K562 (cell line): ENCODE data around the gene SPI1. TPM values are rescaled to one million over a fixed set of nuclear protein-coding genes. Genes with fewer than 3 reads are reported as not detected.
A peak's percentile ranks its signal among the peaks of the same experiment; 100 is the strongest.

Experiments used
- ATAC-seq: fragments of 200-7000 bp; cut with Tn5 transposase; 3 replicates; pipeline ENCODE4 v1.9.1; 2020; ENCODE audit warnings: moderate library complexity
- BruUV-seq: library from RNA; stranded (reverse); fragments of 400-500 nt; replicated peaks from 2 replicates; lab custom pipeline; 2021; lab: Mats Ljungman, UMichigan
- CTCF ChIA-PET: fragments of 300-600 bp; formaldehyde crosslinking; extraction: SDS; loops from one replicate; lab custom pipeline; 2021; ENCODE audit warnings: low intra/inter-chr PET ratio; lab: Yijun Ruan, JAX
- POLR2A ChIA-PET: fragments of 300-600, 350-650 bp; sonication (Branson Sonifier 250); formaldehyde crosslinking; extraction: SDS; loops from one replicate; lab custom pipeline; 2021; ENCODE audit warnings: antibody characterized with exemption, inconsistent platforms; lab: Yijun Ruan, JAX
- DNase-seq, 4 experiments: peaks; one replicate each; pipeline versions ENCODE4 v3.0.0 to v3.0.0-alpha.2; 2011 to 2018; ENCODE audit warnings: low spot score in 3 of 4, mixed read lengths in 3 of 4; ENCODE audit errors: extremely low read depth in 1 of 4
- FAIRE-seq: peaks from 2 replicates; lab custom pipeline; 2011; peaks lifted over from hg19 to GRCh38; lab: Jason Lieb, UNC
- H2AFZ ChIP-seq: 2 replicates; pipeline ENCODE4 v1.6.0; 2011; ENCODE audit warnings: low read depth, low read length, control low read depth, inconsistent platforms
- H3K27ac ChIP-seq: fragments of 200-600 bp; 3 replicates; pipeline ENCODE4 v1.8.0; 2011; ENCODE audit warnings: low read depth, mild to moderate bottlenecking, control low read depth, inconsistent platforms, low read length, moderate library complexity, mixed read lengths; ENCODE audit errors: extremely low read depth
- H3K27me3 ChIP-seq, 2 experiments: fragments of 300-600 bp in 1 of 2; 2 replicates in 1 of 2; 3 replicates in 1 of 2; pipeline versions ENCODE4 v1.6.0 to v1.8.0; 2011; ENCODE audit warnings: inconsistent platforms in 2 of 2, low read length in 2 of 2, mild to moderate bottlenecking in 1 of 2, mixed read lengths in 1 of 2, moderate library complexity in 1 of 2; ENCODE audit not compliant: control insufficient read depth in 2 of 2, insufficient read depth in 2 of 2
- H3K36me3 ChIP-seq: fragments of 300-600 bp; 3 replicates; pipeline ENCODE4 v1.8.0; 2011; ENCODE audit warnings: mild to moderate bottlenecking, low read length, inconsistent platforms; ENCODE audit not compliant: control insufficient read depth, insufficient read depth
- H3K4me1 ChIP-seq, 2 experiments: fragments of 200-600 bp in 1 of 2; replicated peaks in 1 of 2; 2 replicates in 1 of 2; 3 replicates in 1 of 2; pipeline versions ENCODE4 v1.5.1 to v1.8.0; 2011; ENCODE audit warnings: inconsistent platforms in 2 of 2, low read length in 2 of 2, mild to moderate bottlenecking in 1 of 2, mixed read lengths in 1 of 2, moderate library complexity in 1 of 2; ENCODE audit not compliant: control insufficient read depth in 2 of 2, insufficient read depth in 2 of 2
- H3K4me2 ChIP-seq: 2 replicates; pipeline ENCODE4 v1.6.1; 2011; ENCODE audit warnings: low read length, control low read depth, inconsistent platforms, mixed read lengths; ENCODE audit not compliant: insufficient read depth
- H3K4me3 ChIP-seq: fragments of 200-600 bp; sonication (generic), shearing (Covaris generic); 2 replicates; pipeline ENCODE4 v1.5.1; 2016; ENCODE audit warnings: control low read depth, inconsistent platforms
- H3K79me2 ChIP-seq: fragments of 200-600 bp; 3 replicates; pipeline ENCODE4 v1.8.0; 2011; ENCODE audit warnings: low read length, inconsistent platforms; ENCODE audit not compliant: control insufficient read depth, insufficient read depth
- H3K9ac ChIP-seq, 2 experiments: 2 replicates each; pipeline versions ENCODE4 v1.6.0 to v1.6.1; 2011; ENCODE audit warnings: low read depth in 2 of 2, low read length in 2 of 2, control low read depth in 1 of 2, inconsistent platforms in 1 of 2, mild to moderate bottlenecking in 1 of 2, mixed read lengths in 1 of 2; ENCODE audit not compliant: insufficient read depth in 1 of 2
- H3K9me1 ChIP-seq: one replicate; pipeline ENCODE4 v1.6.0; 2011; ENCODE audit warnings: inconsistent platforms, mild to moderate bottlenecking, low read length, moderate library complexity; ENCODE audit not compliant: control insufficient read depth, insufficient read depth
- H3K9me3 ChIP-seq: replicated peaks from 2 replicates; pipeline ENCODE4 v1.5.1; 2011; ENCODE audit warnings: low read depth, low read length, inconsistent platforms; ENCODE audit not compliant: control insufficient read depth, insufficient read depth
- H4K20me1 ChIP-seq: replicated peaks from 2 replicates; pipeline ENCODE4 v1.6.1; 2011; ENCODE audit warnings: low read length, inconsistent platforms, mixed read lengths; ENCODE audit not compliant: control insufficient read depth, insufficient read depth
- ARID1B ChIP-seq: fragments of 450-650 bp; IDR thresholded peaks from 2 replicates; pipeline ENCODE4 v1.6.1; 2016; ENCODE audit warnings: antibody characterized with exemption, mild to moderate bottlenecking, inconsistent platforms
- ATF7 ChIP-seq: fragments of 450-650 bp; IDR thresholded peaks from 2 replicates; pipeline ENCODE4 v1.7.1; 2014; ENCODE audit warnings: mild to moderate bottlenecking, moderate library complexity
- CBFA2T2 ChIP-seq: fragments of 450-650 bp; conservative IDR thresholded peaks from 2 replicates; pipeline ENCODE4 v1.6.1; 2017; ENCODE audit warnings: mild to moderate bottlenecking
- CBFA2T3 ChIP-seq: fragments of 450-650 bp; IDR thresholded peaks from 2 replicates; pipeline ENCODE4 v1.6.1; 2017
- CHD1 ChIP-seq: fragments of 200-600 bp; sonication (generic); IDR thresholded peaks from one replicate; pipeline ENCODE4 v1.6.1; 2012; ENCODE audit warnings: mild to moderate bottlenecking, moderate library complexity, low read length, inconsistent platforms
- DPF2 ChIP-seq: fragments of 450-650 bp; IDR thresholded peaks from 2 replicates; pipeline ENCODE4 v1.6.1; 2016
- EHMT2 ChIP-seq: fragments of 450-650 bp; IDR thresholded peaks from 2 replicates; pipeline ENCODE4 v1.6.1; 2018; ENCODE audit warnings: antibody characterized with exemption
- ETV6 ChIP-seq, 3 experiments: fragments of 150-350 bp in 1 of 3; sonication (generic) in 1 of 3; formaldehyde crosslinking in 1 of 3; IDR thresholded peaks; 2 replicates each; pipeline versions ENCODE4 v1.6.1 to v1.8.0; 2014 to 2022; ENCODE audit warnings: borderline replicate concordance in 2 of 3, low read depth in 2 of 3, antibody characterized with exemption in 1 of 3, low read length in 1 of 3, mild to moderate bottlenecking in 1 of 3, missing genetic modification reagents in 1 of 3
- EZH2 ChIP-seq: IDR thresholded peaks from 2 replicates; pipeline ENCODE4 v1.6.1; 2012; ENCODE audit warnings: low read depth, mild to moderate bottlenecking, inconsistent platforms, low read length, borderline replicate concordance
- HLTF ChIP-seq: fragments of 450-650 bp; IDR thresholded peaks from 2 replicates; pipeline ENCODE4 v1.6.1; 2016
- KDM1A ChIP-seq, 2 experiments: fragments of 450-650 bp; IDR thresholded peaks; 2 replicates each; pipeline ENCODE4 v1.6.1; 2016; ENCODE audit warnings: mild to moderate bottlenecking in 2 of 2
- KLF10 ChIP-seq: fragments of 250-450 bp; sonication (Bioruptor Pico); IDR thresholded peaks from 2 replicates; pipeline ENCODE4 v1.6.1; 2021; ENCODE audit warnings: matching md5 sums
- LARP7 ChIP-seq: fragments of 450-650 bp; IDR thresholded peaks from 2 replicates; pipeline ENCODE4 v1.6.1; 2016
- NCOA4 ChIP-seq: fragments of 450-650 bp; IDR thresholded peaks from 2 replicates; pipeline ENCODE4 v1.6.1; 2018; ENCODE audit warnings: mild to moderate bottlenecking; ENCODE audit not compliant: partially characterized antibody
- NR2C1 ChIP-seq, 2 experiments: fragments of 450-650 bp; IDR thresholded peaks; 2 replicates each; pipeline ENCODE4 v1.6.1; 2017; ENCODE audit warnings: mild to moderate bottlenecking in 2 of 2, antibody characterized with exemption in 1 of 2, inconsistent platforms in 1 of 2, missing compliant biosample characterization in 1 of 2, missing genetic modification characterization in 1 of 2
- RBBP5 ChIP-seq: fragments of 200-600 bp; sonication (generic); IDR thresholded peaks from 2 replicates; pipeline ENCODE4 v1.6.1; 2012; ENCODE audit warnings: borderline replicate concordance, mild to moderate bottlenecking, low read length, control low read depth, inconsistent platforms; ENCODE audit not compliant: insufficient read depth, poor library complexity, severe bottlenecking
- SMARCA4 ChIP-seq: fragments of 450-650 bp; IDR thresholded peaks from 2 replicates; pipeline ENCODE4 v1.6.1; 2016
- SMARCA5 ChIP-seq: fragments of 450-650 bp; IDR thresholded peaks from 2 replicates; pipeline ENCODE4 v1.6.1; 2016
- TAL1 ChIP-seq: fragments of 450-650 bp; IDR thresholded peaks from 2 replicates; pipeline ENCODE4 v1.6.1; 2016; ENCODE audit warnings: mild to moderate bottlenecking
- TEAD4 ChIP-seq, 2 experiments: sonication (generic) in 1 of 2; formaldehyde crosslinking in 1 of 2; IDR thresholded peaks; 2 replicates each; pipeline versions ENCODE4 v1.6.1 to v1.8.0; 2012 to 2022; ENCODE audit warnings: borderline replicate concordance in 1 of 2, inconsistent platforms in 1 of 2, low read length in 1 of 2, mild to moderate bottlenecking in 1 of 2, missing genetic modification reagents in 1 of 2
- USF1 ChIP-seq: sonication (generic); formaldehyde crosslinking; IDR thresholded peaks from 2 replicates; pipeline ENCODE4 v1.9.0; 2022; ENCODE audit warnings: mild to moderate bottlenecking, missing genetic modification reagents
- VEZF1 ChIP-seq: fragments of 200-800 bp; sonication (Bioruptor generic); IDR thresholded peaks from 2 replicates; pipeline ENCODE4 v1.6.1; 2017; ENCODE audit warnings: missing genetic modification characterization, missing compliant biosample characterization
- ZNF263 ChIP-seq: sonication (generic); formaldehyde crosslinking; IDR thresholded peaks from 2 replicates; pipeline ENCODE4 v1.8.0; 2022; ENCODE audit warnings: mild to moderate bottlenecking, missing genetic modification reagents, borderline replicate concordance
- ZNF668 ChIP-seq: fragments of 250-450 bp; sonication (Bioruptor Pico); IDR thresholded peaks from 2 replicates; pipeline ENCODE4 v1.8.0; 2022; ENCODE audit warnings: mild to moderate bottlenecking, inconsistent platforms
- WGBS: fragments of 100-300 bp; shearing (Covaris generic); methylation state at CpG from one replicate; pipeline ENCODE4 v1.1.6; 2016; ENCODE audit warnings: low coverage, mixed read lengths; ENCODE audit not compliant: insufficient coverage; ENCODE audit errors: missing lambda C conversion rate; 5-methylcytosine and 5-hydroxymethylcytosine counted together
- in situ Hi-C: fragments of 300-500 bp; cut with MboI; formaldehyde crosslinking; loops from 4 replicates; pipeline ENCODE4 v1.15.0; 2018; ENCODE audit warnings: inconsistent platforms, mixed read lengths
- intact Hi-C: fragments of 100-400 bp; cut with micrococcal nuclease; formaldehyde crosslinking; loops from 2 replicates; pipeline ENCODE4 v1.14.2; 2022
- polyA plus RNA-seq, 8 experiments: library from polyadenylated mRNA; depleted of rRNA in 4 of 8; stranded (reverse) in 5 of 8; unstranded in 3 of 8; fragments of >200 nt; fragmentation: Nextera tagmentation in 2 of 8; fragmentation: Illumina TruSeq in 1 of 8; extraction: Ambion mirVana in 2 of 8; extraction: Trizol in 1 of 8; gene quantifications; 2 replicates each; pipeline versions ENCODE4 v1.2.1 to v1.2.3, GENCODE V29; 2011 to 2014; ENCODE audit warnings: inconsistent platforms in 1 of 8, missing spikeins in 1 of 8
- total RNA-seq, 7 experiments: library from RNA; depleted of rRNA in 6 of 7; stranded (reverse); fragments of >200 nt in 6 of 7; fragmentation: Illumina TruSeq in 2 of 7; extraction: Trizol in 2 of 7; gene quantifications; 2 replicates each; pipeline versions ENCODE4 v1.2.1 to v1.2.3, GENCODE V29; 2011 to 2021; ENCODE audit warnings: low replicate concordance in 1 of 7

The SPI1 gene
- total and polyA plus RNA-seq, 9 of the 15 experiments (the other 6 are each of a cell fraction or from before 2014, with no cell fraction given), result 0.10 to 33.7 (median 10.3) TPM

GRCh38 chr11:47366020-47366490, 12.3 kb downstream of the SPI1 start:
- no peak overlapping the region for H3K4me3 ChIP-seq
- intact Hi-C loops (no loop called here), in situ Hi-C loops (no loop called here)
- DNase-seq, result peak; percentile 67 to 73 (median 70)
- FAIRE-seq, result peak; percentile 83
- 14% methylated on average over 1 of the region's 1 CpG for WGBS
- peak; percentile 60 for ATAC-seq
- ChIA-PET POLR2A (no interaction called here), CTCF (no interaction called here)
- H3K4me1 ChIP-seq, result peaks cover 10 to 20% of the 10 kb centered on the region in 2 experiments; a peak in 4 of 5 replicates
- no peaks in the 10 kb centered on the region for H3K36me3 ChIP-seq
- no peaks in the 10 kb centered on the region for H3K9me3 ChIP-seq
- no TSS peak for BruUV-seq
- peak overlapping the region in 1 of 2 experiments; percentile 23; a peak in 1 of 4 replicates for H3K9ac ChIP-seq
- H3K27me3 ChIP-seq, result no peaks in the 10 kb centered on the region
- peak overlapping the region; percentile 63 for H2AFZ ChIP-seq
- 0 out of 3 replicates have a peak overlapping the region, but pooled peaks have one; percentile 44 for H3K27ac ChIP-seq
- no peaks in the 10 kb centered on the region for H3K79me2 ChIP-seq
- H3K9me1 ChIP-seq, result peaks cover 2% of the 10 kb centered on the region
- no peaks in the 10 kb centered on the region for H4K20me1 ChIP-seq
- peak overlapping the region; percentile 25; the same call in 1 of the 2 replicates for H3K4me2 ChIP-seq
- TF ChIP-seq LARP7 (no peak), ZNF263 (CRISPR knock-in tag) (no peak), TEAD4 (IDR thresholded peaks at IDR 0.05; ENCODE audit: low read length) (peak; percentile 43), TEAD4 (CRISPR knock-in tag; IDR thresholded peaks at IDR 0.05; ENCODE audit: borderline replicate concordance) (no peak), NCOA4 (peak; percentile 15), SMARCA5 (peak; percentile 37; the same call in 1 of the 2 replicates), ETV6 (IDR thresholded peaks at IDR 0.05; ENCODE audit: borderline replicate concordance in 1 of 2, low read depth in 2 of 2, low read length in 1 of 2) (no peak), ETV6 (CRISPR knock-in tag; IDR thresholded peaks at IDR 0.05; ENCODE audit: borderline replicate concordance) (no peak), USF1 (CRISPR knock-in tag) (no peak), EZH2 (no peak), CBFA2T2 (peak; percentile 54), KDM1A (IDR thresholded peaks at IDR 0.05) (peak; percentile 54 to 71; a peak in 3 of 4 replicates), VEZF1 (CRISPR knock-in tag) (0 out of 2 replicates have a peak, but pooled peaks have one; percentile 29), ZNF668 (no peak), SMARCA4 (peak; percentile 64; the same call in 1 of the 2 replicates), NR2C1 (IDR thresholded peaks at IDR 0.05) (no peak), NR2C1 (tag; IDR thresholded peaks at IDR 0.05) (no peak), ARID1B (peak; percentile 81), ATF7 (0 out of 2 replicates have a peak, but pooled peaks have one; percentile 26), CBFA2T3 (peak; percentile 73), HLTF (0 out of 2 replicates have a peak, but pooled peaks have one; percentile 29), EHMT2 (peak; percentile 75), TAL1 (peak; percentile 64), KLF10 (CRISPR knock-in tag) (no peak), RBBP5 (no peak), CHD1 (no peak), DPF2 (peak; percentile 62; the same call in 1 of the 2 replicates)
